ENCODE results near the gene NCAPG2.

Gene NCAPG2

GRCh38 chr7:158601090-158601489 is 103.5 kb downstream of the NCAPG2 start:
- H4K20me1 ChIP-seq (ENCODE audit: insufficient read depth), result no peaks in the 10 kb centered on the region
- H2AFZ ChIP-seq (ENCODE audit: low read depth), result no peak overlapping the region
- TF ChIP-seq CTCF (conservative IDR thresholded peaks at IDR 0.05; ENCODE audit: low read depth, low read length), result no peak
- no peaks in the 10 kb centered on the region for H3K36me3 ChIP-seq (ENCODE audit: insufficient read depth)
- no peaks in the 10 kb centered on the region for H3K79me2 ChIP-seq (ENCODE audit: insufficient read depth, low read depth)
- H3K9ac ChIP-seq, result no peak overlapping the region
- no peak overlapping the region for H3K27ac ChIP-seq
- no peaks in the 10 kb centered on the region for H3K27me3 ChIP-seq (ENCODE audit: insufficient read depth, low read depth)
- no peak overlapping the region for H3K4me2 ChIP-seq
- H3K4me1 ChIP-seq (ENCODE audit: low read depth, poor library complexity, severe bottlenecking), result no peaks in the 10 kb centered on the region
- no peak overlapping the region for H3K4me3 ChIP-seq (IDR thresholded peaks at IDR 0.05; ENCODE audit: insufficient read depth, low read depth, low read length)

- H3K27me3 ChIP-seq (ENCODE audit: insufficient read depth, low read depth), result no peaks in the 10 kb centered on the region
- no peak overlapping the region for H3K4me2 ChIP-seq
- no peak overlapping the region for H3K4me3 ChIP-seq (IDR thresholded peaks at IDR 0.05; ENCODE audit: insufficient read depth, low read depth, low read length)
- H2AFZ ChIP-seq (ENCODE audit: low read depth), result no peak overlapping the region
- TF ChIP-seq CTCF (conservative IDR thresholded peaks at IDR 0.05; ENCODE audit: low read depth, low read length), result no peak
- no peak overlapping the region for H3K9ac ChIP-seq
- H3K36me3 ChIP-seq (ENCODE audit: insufficient read depth), result no peaks in the 10 kb centered on the region
- H3K4me1 ChIP-seq (ENCODE audit: low read depth, poor library complexity, severe bottlenecking), result no peaks in the 10 kb centered on the region
- no peaks in the 10 kb centered on the region for H3K79me2 ChIP-seq (ENCODE audit: insufficient read depth, low read depth)
- no peak overlapping the region for H3K27ac ChIP-seq
- no peaks in the 10 kb centered on the region for H4K20me1 ChIP-seq (ENCODE audit: insufficient read depth)
Observed at GRCh38 chr7:158596745-158597144, 107.9 kb downstream of the NCAPG2 start.

- no peak overlapping the region for H3K4me2 ChIP-seq
- no peak overlapping the region for H3K4me3 ChIP-seq (IDR thresholded peaks at IDR 0.05; ENCODE audit: insufficient read depth, low read depth, low read length)
- H2AFZ ChIP-seq (ENCODE audit: low read depth), result no peak overlapping the region
- H4K20me1 ChIP-seq (ENCODE audit: insufficient read depth), result no peaks in the 10 kb centered on the region
- TF ChIP-seq CTCF (conservative IDR thresholded peaks at IDR 0.05; ENCODE audit: low read depth, low read length), result no peak
- no peaks in the 10 kb centered on the region for H3K36me3 ChIP-seq (ENCODE audit: insufficient read depth)
- H3K79me2 ChIP-seq (ENCODE audit: insufficient read depth, low read depth), result no peaks in the 10 kb centered on the region
- no peaks in the 10 kb centered on the region for H3K27me3 ChIP-seq (ENCODE audit: insufficient read depth, low read depth)
- no peaks in the 10 kb centered on the region for H3K4me1 ChIP-seq (ENCODE audit: low read depth, poor library complexity, severe bottlenecking)
- no peak overlapping the region for H3K27ac ChIP-seq
- no peak overlapping the region for H3K9ac ChIP-seq
Observed at GRCh38 chr7:158596309-158596708, 108.3 kb downstream of the NCAPG2 start.

- Histone ChIP-seq H3K9ac (no peak overlapping the region), H3K36me3 (ENCODE audit: insufficient read depth) (no peaks in the 10 kb centered on the region), H4K20me1 (ENCODE audit: insufficient read depth) (no peaks in the 10 kb centered on the region), H3K4me3 (IDR thresholded peaks at IDR 0.05; ENCODE audit: insufficient read depth, low read depth, low read length) (no peak overlapping the region), H3K4me1 (ENCODE audit: low read depth, poor library complexity, severe bottlenecking) (no peaks in the 10 kb centered on the region), H3K27ac (no peak overlapping the region), H3K4me2 (no peak overlapping the region), H3K27me3 (ENCODE audit: insufficient read depth, low read depth) (no peaks in the 10 kb centered on the region), H3K79me2 (ENCODE audit: insufficient read depth, low read depth) (no peaks in the 10 kb centered on the region), H2AFZ (ENCODE audit: low read depth) (no peak overlapping the region)
- no peak for TF ChIP-seq CTCF (conservative IDR thresholded peaks at IDR 0.05; ENCODE audit: low read depth, low read length)
Observed at GRCh38 chr7:158595068-158595467, 109.5 kb downstream of the NCAPG2 start.
